ENCODE results near the gene ACE.
A peak's percentile ranks its signal among the peaks of the same experiment; 100 is the strongest.

ACE gene

GRCh38 chr17:63476854-63477479, at the start of gene ACE:
Gene ACE, plus strand, starts transcription at chr17:63477061. Its CDS starts 34 bp downstream, at chr17:63477095.
- no peak for TF ChIP-seq CTCF (IDR thresholded peaks at IDR 0.05; ENCODE audit: control insufficient read depth, extremely low read depth, insufficient read depth)
- DNase-seq (ENCODE audit: low read depth): no peak
- no peak within 1 kb of the TSS for H3K4me3 ChIP-seq (ENCODE audit: low read depth, low read length)

GRCh38 chr17:63429766-63430165, 47.1 kb upstream of the ACE start:
- no peak overlapping the region for H3K4me3 ChIP-seq (ENCODE audit: low read depth, low read length)
- DNase-seq (ENCODE audit: low read depth): no peak
- no peak for TF ChIP-seq CTCF (IDR thresholded peaks at IDR 0.05; ENCODE audit: control insufficient read depth, extremely low read depth, insufficient read depth)

GRCh38 chr17:63430223-63430622, 46.6 kb upstream of the ACE start:
- TF ChIP-seq CTCF (IDR thresholded peaks at IDR 0.05; ENCODE audit: control insufficient read depth, extremely low read depth, insufficient read depth): no peak
- DNase-seq (ENCODE audit: low read depth): no peak
- no peak overlapping the region for H3K4me3 ChIP-seq (ENCODE audit: low read depth, low read length)

GRCh38 chr17:63431618-63431938, 45.3 kb upstream of the ACE start:
- no peak for TF ChIP-seq CTCF (IDR thresholded peaks at IDR 0.05; ENCODE audit: control insufficient read depth, extremely low read depth, insufficient read depth)
- no peak overlapping the region for H3K4me3 ChIP-seq (ENCODE audit: low read depth, low read length)
- no peak for DNase-seq (ENCODE audit: low read depth)

- no peak overlapping the region for H3K4me3 ChIP-seq (ENCODE audit: low read depth, low read length)
- peak; percentile 79 for DNase-seq (ENCODE audit: low read depth)
- no peak for TF ChIP-seq CTCF (IDR thresholded peaks at IDR 0.05; ENCODE audit: control insufficient read depth, extremely low read depth, insufficient read depth)
These were observed 44.7 kb upstream of the ACE start for GRCh38 chr17:63431939-63432804.

GRCh38 chr17:63433746-63434591, 42.9 kb upstream of the ACE start:
- H3K4me3 ChIP-seq (ENCODE audit: low read depth, low read length): no peak overlapping the region
- TF ChIP-seq CTCF (IDR thresholded peaks at IDR 0.05; ENCODE audit: control insufficient read depth, extremely low read depth, insufficient read depth): no peak
- DNase-seq (ENCODE audit: low read depth): no peak
